C4-2B (cell line): ENCODE results near the gene FBXO31.
"Not testable (repeated sequence)": the region's sequence is repeated elsewhere in the genome, so short reads cannot be mapped to it uniquely, and the experiment has no call there.

Experiments used
- H3K27ac ChIP-seq: fragments of 450-650 bp; 2 replicates; pipeline ENCODE4 v1.5.1; 2017
- CTCF ChIP-seq: fragments of 450-650 bp; conservative IDR thresholded peaks from 2 replicates; pipeline ENCODE4 v1.5.1; 2017; ENCODE audit warnings: mild to moderate bottlenecking
- ZFX ChIP-seq: fragments of 450-650 bp; IDR thresholded peaks from 2 replicates; pipeline ENCODE4 v1.6.1; 2017

FBXO31 gene

GRCh38 chr16:87342978-87343752 is 40.4 kb downstream of the FBXO31 start:
- TF ChIP-seq CTCF (no peak), ZFX (no peak)
- H3K27ac ChIP-seq, result no peak overlapping the region

GRCh38 chr16:87342504-87342903 is 41.1 kb downstream of the FBXO31 start:
- TF ChIP-seq CTCF (no peak), ZFX (no peak)

GRCh38 chr16:87340198-87340597 is 43.4 kb downstream of the FBXO31 start:
- TF ChIP-seq ZFX (no peak), CTCF (no peak)
- H3K27ac ChIP-seq, result no peak overlapping the region

More at GRCh38 chr16:87342504-87342903, 41.1 kb downstream of the FBXO31 start:
- H3K27ac ChIP-seq, result no peak overlapping the region

GRCh38 chr16:87339724-87340105 is 43.9 kb downstream of the FBXO31 start:
- H3K27ac ChIP-seq, result not testable (repeated sequence)

- no peak for TF ChIP-seq ZFX
- TF ChIP-seq CTCF, result no peak
- no peak overlapping the region for H3K27ac ChIP-seq
These were observed 44.4 kb downstream of the FBXO31 start for GRCh38 chr16:87339086-87339723.

GRCh38 chr16:87338155-87338765 is 45.3 kb downstream of the FBXO31 start:
- H3K27ac ChIP-seq, result no peak overlapping the region
- TF ChIP-seq ZFX, result no peak
- no peak for TF ChIP-seq CTCF

- no peak for TF ChIP-seq ZFX
- TF ChIP-seq CTCF, result no peak
- no peak overlapping the region for H3K27ac ChIP-seq
These were observed 46.3 kb downstream of the FBXO31 start for GRCh38 chr16:87337262-87337771.
